ENCODE data around the gene KCNT1.
"Not testable (repeated sequence)": the region's sequence is repeated elsewhere in the genome, so short reads cannot be mapped to it uniquely, and the experiment has no call there.

The KCNT1 gene

DNA sequence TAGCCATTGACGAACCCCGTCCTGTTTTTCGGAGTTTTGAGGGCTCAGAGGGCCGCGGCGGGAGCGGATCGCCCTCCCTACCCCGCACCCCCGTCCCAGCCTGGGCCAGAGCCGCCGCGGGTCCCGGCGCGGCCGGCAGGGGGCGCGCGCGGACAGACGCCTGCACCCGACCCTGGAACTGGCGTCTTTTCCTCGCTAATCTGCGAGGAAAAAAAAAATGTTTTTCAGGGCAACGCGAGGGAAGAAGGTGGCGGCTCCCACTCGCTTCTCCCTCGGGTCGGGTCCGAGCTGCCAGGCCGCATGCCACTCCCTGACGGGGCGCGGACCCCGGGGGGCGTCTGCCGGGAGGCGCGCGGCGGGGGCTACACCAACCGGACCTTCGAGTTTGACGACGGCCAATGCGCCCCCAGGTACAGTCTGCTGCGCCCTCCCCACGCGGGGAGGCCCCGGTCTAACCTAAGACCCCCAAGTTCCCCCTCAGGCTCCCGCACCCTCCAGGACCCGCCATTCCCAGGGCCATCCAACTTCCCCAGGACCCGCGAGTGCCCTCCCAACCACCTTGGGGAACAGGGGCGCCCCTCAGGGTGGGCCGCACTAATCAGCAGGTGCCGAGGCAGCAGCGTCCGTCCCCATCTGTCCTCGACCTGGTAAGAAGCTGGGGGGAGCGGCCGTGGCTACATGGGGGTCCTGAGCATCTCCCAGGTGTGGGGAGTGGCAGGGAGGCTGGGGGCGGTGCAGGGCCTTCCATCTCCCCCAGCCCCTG, at the start of gene KCNT1:
KCNT1 (plus strand) TSS at position 227 of the 763 bp plus-strand sequence; CDS start at position 301, 74 bp downstream.
- DNase-seq = peak; percentile 51

DNA sequence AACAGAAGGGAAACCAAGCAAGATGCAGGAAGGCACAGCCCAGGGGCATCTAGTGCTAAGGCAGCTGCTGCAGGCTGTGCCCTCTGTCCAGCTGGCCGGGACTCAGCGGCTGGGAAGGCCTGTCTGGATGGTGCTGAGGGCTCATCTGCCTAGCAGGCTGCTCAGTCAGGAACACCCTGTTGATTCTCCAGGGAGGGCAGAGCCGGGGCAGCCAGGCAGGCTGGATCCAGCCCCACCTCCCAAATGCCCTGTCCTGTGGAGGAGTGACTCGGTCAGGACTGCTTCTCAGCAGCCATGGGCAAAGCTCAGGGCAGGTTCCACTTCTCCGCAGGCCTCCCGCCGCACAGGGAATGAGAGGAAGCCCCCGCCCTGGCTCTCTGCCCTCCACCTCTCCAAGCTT, 46.7 kb upstream of the KCNT1 start:
- DNase-seq = no peak

DNA sequence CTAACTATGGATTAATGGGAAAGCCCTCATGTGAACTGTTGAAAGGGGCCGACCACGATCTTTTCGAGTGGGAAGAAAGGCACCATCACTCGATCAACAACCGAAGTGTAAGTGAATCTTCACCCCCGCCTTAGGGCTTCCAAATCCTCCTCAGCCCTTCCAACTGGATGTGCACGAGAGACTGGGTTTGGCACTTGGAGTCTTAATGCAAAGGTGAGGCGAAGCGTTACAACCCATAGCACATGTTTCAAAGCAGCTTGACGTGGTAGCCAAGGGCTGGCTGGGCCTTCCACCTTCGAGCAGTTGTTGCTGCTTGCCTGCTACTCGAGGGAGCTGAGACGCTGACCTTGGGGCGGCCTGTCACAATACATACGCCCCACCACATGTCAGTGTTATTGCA, 44.6 kb upstream of the KCNT1 start:
- DNase-seq = no peak

DNA sequence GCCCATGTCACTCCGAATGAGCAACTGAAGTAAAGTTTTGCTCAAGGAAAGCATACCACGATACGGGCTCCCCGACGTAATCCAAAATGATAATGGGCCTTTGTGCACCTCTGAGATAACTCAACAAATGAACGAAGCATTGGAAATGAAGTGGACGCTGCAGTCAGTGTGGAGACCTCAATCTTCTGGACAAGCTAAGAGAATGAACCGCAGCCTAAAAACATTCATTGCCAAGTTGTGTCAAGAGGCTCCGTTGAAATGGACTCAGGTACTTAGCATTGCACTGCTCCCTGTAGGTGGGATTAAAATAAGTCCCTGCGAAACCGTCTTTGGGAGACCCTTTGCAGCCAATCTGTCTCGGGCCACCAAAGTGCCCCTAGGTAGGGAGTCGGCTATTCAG, 42.7 kb upstream of the KCNT1 start:
- no peak for DNase-seq

DNA sequence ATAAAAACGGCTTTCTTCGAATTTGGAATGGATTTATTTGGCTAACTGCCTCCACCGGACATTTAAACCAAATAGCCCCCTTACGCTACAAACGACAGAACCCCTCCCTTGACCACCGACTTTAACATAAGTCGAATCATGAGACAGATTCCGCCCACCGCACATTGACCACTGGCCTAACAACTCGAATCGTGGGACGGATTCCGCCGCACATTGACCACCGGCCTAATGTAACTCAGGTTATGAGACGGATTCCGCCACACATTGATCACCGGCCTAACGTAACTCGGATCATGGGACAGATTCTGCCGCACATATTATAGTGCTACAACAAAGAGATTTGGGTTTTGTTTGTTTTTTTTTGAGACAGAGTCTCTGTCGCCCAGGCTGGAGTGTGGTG, 41.6 kb upstream of the KCNT1 start:
- DNase-seq = no peak

DNA sequence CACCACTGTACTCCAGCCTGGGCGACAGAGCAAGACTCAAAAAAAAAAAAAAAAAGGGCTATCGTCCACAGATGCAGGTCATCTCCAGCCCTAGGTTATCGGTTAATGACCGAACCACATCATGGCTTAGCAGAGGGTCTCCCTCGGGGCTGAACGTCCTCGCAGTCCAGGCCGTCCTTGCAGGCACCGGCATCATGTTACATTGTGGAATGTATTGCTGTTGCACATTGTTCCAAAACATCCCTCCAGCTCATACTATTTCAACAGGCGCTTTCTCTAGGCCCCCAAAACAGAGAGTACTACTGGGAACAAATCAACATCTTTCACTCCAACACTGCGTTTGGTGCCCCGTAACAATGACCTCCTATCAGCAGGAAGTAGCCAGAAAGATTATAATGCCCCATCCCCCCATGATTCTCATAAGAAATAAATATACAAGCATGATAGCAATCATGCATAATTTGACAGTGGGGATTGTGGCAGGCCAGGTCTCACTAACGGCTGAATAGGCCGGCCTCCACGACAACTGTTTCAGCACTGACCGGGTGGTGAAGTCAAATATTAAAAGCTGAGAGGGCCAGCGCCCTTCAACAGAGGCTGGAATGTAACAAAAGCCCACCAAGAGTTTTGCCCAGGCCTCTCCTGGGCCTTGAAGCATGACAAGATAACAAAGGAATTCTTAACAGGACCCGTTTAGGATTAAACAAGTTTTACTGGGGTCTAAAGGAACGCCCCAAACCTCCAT, 40.0 kb upstream of the KCNT1 start:
- no peak for DNase-seq

DNA sequence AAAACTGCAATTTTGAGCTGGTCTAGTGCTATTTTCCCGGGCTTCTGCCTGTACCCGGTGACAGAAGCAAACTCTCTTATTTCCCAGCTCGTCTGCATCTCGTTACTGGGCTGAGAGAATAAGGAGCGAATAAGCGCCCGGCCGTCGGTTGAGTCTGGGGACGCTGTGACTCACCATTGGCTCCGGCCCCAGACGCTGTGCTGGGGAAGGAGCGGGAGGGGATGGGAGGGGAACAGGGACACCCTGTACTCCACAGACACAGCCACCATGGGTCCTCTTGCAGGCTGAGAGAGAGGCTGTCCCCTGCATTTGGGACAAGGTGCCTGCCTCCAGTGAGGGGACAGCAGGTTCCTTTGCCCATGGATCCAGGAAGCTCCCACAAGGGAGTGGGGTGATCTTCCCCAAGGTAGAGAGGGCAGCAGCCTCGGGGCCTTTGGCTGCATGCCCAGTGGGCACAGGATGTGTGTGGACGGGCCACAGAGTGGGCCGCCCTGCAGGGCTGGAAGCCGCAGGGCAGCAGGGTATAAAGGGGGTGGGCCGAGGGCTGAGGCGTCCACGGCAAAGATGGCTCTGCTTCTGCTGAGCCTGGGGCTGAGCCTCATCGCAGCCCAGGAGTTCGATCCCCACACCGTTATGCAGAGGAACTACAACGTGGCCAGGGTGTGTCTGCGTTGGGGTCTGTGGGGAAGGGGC, 39.1 kb upstream of the KCNT1 start, which contains the start of gene LCN9:
LCN9 (plus strand) TSS at position 552 of the 693 bp plus-strand sequence; CDS start at position 565, 13 bp downstream.
- DNase-seq = no peak

DNA sequence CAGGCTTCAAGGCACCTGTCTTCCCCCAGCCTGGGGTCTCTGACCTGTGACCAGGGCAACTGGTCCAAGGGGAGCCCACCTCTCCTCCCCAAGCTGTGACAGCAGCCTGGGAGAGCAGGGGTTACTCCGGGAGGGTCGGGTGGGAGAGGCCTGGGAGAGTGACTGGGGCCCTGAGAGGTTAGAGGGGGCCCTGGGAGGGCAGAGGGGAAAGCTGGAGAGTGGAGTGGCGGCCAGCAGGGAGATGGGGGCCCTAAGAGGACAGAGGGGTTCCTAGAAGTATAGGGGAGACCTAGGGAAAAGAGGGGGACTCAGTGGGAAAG, 38.6 kb upstream of the KCNT1 start:
- no peak for DNase-seq

DNA sequence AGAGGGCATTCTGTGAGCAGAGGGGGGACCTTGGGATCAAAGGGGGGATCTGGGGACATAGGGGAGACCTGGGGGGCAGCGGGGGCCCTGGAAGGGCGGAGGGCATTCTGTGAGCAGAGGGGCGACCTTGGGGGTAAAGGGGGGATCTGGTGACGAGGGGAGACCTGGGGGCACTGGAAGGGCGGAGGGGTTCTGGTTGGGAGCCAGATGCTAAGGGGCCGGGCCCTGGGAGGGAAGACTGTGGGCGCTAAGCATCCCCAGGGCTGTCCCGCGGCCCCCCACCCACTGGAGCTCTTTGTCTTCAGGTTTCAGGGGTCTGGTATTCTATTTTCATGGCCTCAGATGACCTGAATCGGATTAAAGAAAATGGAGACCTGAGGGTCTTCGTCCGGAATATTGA, 38.1 kb upstream of the KCNT1 start:
- no peak for DNase-seq

DNA sequence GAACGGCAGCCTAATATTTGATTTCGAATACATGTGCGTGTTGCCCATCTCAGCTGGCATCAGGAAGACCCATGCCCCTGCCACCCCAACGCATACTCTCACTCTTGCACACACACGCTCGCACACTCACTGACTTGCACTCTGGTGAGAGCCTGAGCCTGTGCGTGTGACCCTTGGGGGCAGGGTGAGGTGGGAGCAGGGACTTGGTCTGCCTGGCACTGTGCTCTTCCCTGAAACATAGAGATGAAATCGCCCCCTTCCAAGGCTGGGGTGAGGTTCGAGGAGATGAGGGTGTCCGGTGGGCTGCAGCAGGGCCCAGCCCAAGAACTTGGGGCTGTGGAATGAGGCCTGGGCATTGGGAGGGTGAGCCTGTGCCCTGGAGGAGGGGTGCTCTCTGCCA, 37.7 kb upstream of the KCNT1 start:
- no peak for DNase-seq

DNA sequence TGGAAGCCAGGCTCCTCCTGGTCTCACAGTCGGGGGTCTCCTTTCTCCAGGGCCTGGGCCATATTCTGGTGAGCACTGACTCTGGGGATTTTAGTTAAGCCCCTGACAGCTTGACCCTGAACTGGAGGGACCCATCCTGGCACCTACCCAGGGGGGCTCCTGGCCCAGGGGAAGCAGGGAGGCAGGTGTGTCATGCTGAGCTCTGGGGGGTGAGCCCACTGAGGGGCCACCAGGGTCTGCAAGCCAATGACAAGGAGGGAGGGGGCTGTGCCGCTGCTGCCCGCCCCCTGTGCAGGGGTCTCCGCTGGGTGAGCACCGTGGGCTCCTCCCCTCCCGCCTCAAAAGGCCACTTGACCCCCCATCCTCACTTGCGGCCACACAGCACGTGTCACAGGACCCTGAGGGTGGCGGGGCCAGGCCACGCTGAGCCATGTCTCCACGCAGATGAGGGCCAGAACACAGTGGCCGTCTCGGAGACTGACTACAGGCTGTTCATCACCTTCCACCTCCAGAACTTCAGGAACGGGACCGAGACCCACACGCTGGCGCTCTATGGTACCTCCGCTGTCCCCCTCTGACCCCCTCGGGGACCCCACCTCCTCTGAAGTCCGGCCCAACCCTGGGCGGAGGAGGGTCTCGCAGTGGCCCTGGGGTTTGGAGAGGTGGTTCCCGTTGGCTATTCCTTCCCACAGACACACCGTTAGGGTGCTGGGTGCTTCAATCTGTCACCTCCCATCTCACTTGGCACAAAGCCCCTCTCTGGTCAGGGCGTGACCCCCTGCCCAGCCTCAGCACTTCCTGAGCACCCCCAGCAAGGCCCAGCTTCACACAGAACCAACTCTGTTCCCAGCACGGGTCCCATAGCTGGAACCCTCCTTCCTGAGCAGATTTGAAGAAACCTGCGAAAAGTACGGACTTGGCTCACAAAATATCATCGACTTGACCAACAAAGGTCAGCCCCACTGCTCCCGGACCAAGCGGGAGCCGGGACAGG, 36.9 kb upstream of the KCNT1 start:
- DNase-seq = no peak

DNA sequence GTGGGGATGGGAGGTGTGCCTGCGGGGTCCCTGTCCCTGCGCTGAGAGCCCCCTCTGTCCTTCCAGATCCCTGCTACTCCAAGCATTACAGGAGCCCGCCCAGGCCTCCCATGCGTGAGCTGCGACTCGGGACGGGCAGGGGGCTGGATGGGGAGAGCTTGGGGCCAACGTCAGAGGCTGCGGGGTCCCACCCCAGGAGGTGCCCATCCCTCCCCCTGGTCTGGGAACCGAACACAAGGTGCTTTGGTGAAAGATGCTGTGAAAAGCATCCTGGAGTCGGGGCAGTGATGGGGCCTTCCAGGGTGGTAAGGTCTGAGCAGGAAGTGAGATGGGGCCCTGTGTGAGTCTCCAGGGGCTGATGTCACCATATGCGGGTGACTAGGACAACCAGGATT, 36.2 kb upstream of the KCNT1 start:
- no peak for DNase-seq

DNA sequence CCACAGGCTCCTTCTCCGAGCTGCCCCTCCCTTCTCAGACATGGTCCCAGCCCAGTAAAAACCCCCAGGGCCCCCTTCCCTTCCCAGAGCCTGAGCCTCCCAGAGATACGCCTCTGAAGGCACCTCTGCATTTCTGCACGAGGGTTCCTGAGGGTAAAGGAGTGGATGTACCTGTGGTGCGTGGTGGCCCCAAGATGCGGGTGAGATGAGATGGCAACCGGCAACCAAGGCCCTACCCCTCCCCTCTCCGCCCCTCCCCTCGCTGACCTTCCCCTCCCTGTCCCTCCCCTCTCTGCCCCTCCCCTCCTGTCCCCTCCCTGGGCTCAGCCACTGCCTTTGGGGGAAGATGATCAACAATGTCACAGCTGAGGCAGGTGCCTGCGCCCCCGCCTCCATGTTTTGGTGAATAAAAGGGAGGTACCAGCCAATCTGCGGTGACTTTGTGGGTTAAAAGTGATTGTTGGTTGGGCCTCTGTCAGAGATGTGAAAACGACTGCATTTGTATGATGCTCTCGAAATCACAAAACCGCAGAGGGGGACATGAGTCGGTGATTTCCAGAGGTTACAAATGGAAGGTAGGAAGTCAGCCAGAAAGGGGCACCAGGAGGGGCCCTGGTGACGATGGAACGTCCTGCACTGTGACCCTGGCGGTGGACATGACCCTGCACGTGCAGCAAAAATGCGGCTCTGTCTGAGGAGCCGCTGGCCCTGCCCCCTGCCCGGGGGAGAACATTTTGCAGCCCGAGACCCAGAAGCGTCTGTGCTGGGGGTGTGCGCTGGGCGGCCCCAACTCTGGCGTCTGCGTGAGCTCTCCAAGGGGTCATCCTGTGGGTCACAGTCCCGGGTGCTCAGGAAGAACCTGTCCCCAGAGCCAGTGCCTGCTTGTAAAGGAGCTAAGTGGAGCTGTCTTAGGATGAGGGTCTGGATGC, 35.2 kb upstream of the KCNT1 start:
- DNase-seq = no peak

DNA sequence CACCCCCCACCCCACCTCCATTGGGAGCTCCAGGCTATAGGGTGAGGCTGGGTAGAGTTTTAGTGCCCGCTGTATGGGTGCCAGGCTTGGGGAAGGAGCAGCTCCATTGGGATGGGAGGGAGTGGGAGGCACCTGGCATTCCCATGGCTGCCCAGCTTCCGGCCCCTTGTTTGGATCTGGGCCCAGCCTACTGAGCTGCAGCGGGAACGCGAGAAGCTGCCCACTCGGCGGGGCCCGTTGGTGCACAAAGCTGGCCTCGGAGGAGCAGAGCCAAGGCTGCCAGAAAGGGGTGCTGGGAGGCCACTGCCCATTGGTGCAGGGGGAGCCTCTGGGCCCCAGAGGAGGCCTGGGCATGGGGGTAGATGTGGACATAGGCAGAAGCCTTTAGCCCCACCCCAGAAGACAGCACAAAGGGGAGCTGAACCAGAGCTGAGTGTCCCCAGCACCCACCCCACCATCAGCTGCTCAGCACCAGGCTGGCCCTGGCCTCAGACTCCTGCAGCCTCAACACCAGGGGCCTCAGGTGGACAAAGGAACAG, 34.5 kb upstream of the KCNT1 start:
- no peak for DNase-seq

DNA sequence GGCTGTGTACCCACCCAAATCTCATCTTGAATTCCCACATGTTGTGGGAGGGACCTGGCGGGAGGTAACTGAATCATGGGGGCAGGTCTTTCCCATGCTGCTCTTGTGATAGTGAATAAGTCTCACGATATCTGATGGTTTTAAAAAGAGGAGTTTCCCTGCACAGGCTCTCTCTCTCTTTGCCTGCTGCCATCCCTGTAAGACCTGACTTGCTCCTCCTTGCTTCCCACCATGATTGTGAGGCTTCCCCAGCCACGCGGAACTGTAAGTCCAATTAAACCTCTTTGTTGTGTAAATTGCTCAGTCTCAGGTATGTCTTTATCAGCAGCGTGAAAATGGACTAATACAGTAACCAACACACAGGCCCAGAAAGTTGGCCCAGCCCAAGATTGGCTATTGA, 33.0 kb upstream of the KCNT1 start:
- not testable (repeated sequence) for DNase-seq

DNA sequence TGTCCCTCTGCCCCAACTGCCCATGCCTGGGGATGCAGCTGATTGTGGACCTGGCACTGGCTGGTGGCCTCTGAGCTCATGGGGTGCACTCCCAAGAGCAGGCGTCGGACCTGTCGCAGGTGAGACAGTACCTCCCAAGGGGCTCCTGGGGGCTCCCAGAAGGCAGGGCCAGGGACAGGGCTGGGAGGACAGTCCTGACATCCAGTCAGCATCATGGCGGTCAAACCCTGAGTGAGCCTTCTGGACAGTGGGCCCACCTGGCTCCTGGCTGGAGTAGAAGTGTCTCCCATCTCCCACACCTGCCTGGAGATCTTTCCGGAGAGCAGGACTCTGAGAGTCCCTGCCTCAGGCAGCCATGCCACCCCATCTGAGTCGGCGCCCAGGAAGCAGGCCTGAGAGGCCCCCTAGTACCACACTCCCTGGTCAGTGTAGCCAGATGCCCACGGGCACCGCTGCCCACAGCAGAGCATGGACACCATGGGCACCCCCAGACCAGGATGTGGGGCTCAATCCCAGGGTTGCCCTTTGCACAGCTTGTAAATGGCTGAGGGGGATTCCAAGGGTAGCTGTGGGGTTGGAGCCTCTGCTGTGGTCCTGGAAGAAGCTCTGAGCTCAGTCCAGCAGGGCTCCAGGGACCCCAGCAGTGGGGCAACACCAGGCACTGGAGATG, 32.2 kb upstream of the KCNT1 start:
- DNase-seq = no peak

DNA sequence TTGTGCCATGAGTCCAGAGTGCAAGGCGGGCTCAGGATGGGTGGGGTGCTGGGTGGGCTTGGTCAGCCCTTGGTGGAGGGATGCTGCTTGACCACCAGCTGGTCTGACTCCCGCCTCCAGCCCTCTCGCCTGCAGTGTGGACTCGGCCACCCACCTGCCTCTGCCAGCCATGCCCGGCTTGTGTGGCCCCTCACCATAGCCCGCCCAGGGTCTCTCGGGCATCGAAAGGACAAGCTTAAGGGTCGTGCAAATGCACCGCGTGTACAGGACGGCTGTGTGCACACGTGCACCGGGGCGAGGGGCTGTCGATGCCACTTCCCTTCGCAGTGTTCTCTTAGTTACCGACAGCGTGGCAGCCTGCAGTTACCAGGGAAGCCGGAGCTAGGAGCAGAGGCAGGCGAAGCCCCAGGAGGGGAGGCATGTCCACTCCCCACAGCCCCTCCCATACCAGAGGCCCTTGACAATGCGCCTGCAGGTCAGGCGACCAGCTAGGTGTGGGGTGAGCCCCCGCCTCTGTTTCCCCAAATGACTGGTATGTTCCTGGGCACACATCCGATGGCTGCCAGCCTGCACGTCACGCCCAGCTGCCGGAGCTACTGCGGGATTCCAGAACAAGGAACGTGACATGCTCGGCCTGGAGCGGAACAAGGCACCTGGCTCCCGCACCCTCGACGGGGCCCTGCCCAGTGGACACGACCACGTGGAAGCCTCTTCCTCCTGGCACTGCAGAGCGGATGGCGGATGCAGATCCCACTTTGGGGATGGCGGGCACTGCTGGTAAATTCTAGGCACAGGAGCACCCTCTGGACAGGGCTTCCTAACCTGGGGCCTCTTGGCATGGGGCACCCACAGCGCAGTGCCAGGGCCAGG, 31.0 kb upstream of the KCNT1 start:
- no peak for DNase-seq

DNA sequence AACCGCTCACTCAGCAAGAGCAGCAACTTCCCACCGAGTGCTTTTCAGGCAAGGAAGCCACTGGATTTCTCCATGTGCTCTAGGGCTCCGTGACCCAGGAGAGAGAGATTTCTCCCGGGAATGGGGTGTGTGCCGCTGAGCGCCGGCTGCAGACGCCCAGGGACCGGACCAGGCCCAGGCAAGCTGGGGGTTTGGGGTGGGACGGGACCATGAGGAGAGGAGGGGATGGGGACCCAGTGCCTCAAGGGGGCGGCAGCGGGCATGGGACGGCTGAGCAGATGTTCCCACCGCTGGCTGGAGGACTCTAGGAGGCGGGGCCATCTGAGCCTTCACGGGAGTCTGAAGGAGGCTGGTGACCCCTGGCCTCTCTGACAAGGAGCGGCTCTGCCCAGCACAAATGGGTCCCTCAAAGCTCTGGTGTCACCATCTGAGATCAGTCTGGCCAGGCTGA, 30.4 kb upstream of the KCNT1 start:
- no peak for DNase-seq

DNA sequence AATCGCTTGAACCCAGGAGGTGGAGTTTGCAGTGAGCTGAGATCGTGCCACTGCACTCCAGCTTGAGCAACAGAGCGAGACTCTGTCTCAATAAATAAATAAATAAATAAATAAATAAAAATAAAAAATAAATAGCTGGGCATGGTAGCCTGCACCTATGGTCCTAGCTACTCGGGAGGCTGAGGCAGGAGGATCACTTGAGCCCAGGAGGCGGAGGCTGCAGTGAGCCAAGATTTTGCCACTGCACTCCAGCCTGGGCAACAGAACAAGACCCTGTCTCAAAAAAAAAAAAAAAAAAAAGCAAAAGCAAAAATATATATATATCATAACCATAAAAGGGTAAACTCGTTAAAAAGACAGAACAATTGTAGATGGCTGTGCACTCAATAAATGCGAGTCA, 29.2 kb upstream of the KCNT1 start:
- DNase-seq = not testable (repeated sequence)

DNA sequence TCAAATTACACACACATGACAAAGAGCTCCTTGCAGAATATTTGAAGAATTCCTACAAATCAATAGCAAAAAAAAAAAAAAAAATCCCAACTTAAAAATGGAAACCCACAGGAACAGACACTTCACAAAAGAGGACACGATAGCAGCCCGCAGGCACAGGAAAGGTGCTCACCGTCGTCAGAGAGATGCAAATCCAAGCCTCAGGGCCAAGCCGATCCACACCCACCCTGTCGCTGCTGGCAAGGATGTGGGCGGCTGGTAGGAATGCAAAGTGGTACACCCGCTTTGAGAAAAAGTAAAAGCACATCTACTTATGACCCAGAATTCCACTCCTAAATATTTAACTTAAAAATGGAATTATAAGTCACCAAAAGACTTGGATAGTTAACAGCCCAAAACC, 28.0 kb upstream of the KCNT1 start:
- DNase-seq = no peak

Measured in activated naive CD4-positive, alpha-beta T cell treated with anti-CD3 and anti-CD28 coated beads, Interleukin-2, amount 50 U/mL, for 16 hours (primary cell).